Measurements from ENCODE around the gene SCRN1.

SCRN1 gene

DNA sequence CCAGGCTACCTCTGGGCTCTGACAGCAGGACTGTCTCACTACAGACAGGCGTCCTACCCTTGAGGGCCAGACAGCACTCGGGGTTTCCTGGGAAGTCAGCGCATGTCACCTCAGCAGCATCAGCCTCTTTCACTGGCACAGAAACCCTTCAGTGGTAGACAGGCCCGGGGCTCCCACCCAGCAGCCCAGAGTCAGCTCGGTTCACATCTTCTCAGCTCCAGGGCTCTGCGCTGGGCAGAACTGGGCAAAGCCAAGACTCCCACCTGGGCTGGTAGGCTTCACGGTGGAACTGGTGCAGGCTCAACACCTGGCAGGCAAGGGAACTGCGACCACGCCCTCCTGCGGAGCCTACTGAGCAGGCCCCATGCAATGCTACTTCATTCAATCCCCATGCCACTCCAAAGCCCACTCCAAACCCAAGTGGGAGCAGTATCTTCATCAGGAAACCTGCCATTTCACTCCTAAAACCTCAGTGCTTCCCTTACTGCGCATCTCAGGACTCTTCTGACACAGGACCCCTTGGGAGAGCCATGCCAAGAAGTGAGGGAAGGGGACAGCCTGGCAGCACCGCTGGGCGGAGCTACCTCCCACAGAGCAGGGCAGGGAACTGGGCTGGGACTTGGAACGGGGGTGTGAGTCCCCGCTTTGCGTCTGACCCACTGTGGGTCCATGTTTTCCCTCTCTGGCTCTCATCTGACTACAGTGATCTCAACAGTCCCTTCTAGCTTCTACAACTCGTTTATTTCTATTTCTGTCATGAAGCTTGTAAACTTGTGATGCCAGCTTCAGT is 60.4 kb downstream of the SCRN1 start:
- DNase-seq = no peak

DNA sequence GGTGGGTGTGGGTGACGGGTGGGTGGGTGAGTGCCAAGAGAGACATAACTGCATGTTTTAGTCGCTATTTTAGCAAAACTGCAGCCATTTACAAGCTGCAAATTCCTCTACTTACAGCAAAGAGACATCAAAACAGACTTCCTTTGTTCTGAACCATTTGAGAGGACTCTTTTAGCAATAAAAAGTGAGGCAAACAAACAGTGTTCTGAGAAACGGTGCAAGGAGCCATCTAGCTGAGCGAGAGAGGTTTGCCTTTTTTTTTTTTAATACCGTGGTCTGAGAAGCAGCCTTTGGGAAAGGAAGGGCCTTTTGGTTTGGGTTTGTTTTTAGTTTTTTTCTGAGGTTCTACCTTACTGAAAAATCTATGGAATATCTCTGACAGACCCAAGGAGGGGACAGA is 62.9 kb downstream of the SCRN1 start:
- no peak for DNase-seq

DNA sequence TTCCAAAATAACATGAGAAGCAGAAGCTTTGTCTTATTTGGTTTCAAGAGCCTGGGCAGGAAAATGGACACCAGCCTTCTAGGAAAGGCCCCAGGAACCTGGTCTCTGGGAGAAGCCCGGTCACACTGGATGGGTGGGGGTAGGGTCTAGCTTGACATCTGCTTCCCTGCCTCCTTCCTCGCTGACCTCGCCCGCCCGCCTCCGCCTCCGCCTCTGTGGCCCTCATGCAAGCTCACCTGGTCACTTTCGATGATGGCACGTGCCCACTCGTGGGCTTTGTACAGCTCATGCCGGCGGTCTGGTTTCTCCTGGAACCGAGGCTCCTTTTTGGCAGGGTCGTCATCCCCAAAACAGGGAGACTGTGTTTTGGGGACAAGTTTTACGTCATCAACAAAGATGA is 63.4 kb downstream of the SCRN1 start:
- peak in 2 of 56 donors; percentile 26 to 72 for DNase-seq

DNA sequence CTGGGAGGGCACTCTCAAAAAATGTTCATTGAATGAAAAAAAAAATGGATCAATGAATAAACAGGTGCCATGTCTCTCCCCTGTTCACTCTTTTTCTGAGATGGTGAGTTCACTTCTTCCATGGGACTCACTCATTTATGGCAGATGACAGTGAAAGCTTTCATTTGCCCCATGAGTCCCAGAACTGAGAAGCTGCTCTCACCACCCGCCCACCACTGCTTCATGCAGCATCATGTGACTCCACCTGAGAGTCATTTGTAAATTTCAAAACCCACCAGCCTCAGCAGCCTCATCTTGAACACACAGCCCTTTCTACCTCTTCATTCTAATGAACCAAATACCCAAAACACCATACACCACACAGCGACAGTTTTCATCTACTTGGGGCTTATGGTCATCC is 64.9 kb downstream of the SCRN1 start:
- no peak for DNase-seq

DNA sequence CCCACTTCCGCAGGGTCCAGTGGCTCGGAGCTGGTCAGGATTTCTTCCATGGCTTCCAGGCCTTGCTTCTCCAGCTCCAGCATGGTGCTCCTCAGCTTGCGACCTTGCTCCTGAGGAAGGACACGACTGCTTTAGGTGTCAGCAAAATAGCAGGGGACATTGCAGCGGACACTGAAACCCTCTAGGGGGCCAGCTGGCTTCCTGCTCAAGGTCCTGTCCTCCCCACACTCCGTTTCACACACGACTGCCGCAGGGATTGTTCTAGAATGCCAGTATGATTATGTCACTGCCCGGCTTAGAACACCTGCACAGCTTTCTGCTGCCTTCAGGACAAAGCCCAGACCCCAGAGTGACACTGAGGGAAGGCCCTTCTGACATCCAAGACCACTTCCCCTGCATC is 65.6 kb downstream of the SCRN1 start:
- DNase-seq = no peak

DNA sequence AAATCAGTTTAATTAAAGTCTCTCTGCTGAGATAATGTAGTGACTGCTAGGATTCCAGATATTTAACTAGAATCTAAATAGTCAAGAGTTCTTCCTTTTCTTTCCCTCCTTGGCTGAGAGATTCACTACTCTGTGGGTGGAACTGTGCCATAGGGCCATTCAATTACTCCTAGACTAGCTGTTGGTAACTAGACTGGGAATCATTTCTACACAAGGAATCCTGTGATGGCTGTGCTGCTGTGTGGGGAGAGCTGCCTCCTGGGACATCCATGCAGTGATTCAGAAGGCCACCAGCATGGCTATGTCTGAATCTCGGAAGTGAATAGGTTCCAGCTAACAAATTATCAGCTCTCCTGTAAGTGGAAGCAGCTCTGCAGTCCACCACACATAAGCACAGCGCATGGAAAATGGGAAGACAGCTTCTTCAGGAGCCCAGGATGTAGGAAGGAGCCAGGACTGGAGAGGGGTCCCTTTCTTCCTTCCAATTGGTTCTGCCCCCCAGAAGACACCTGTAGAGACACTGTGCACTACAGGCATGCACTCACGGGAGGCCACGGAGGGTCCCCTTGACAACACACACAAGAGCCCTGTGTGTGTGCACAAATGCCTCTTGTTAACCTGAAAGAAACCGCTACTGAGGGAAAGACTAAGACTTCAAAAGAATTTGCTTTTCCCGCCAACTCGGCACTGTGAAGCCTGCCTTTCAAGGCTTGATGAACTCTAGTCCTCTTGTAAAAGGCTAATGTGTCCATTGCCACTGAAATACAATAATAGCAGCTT is 66.5 kb downstream of the SCRN1 start:
- DNase-seq = peak in 2 of 56 donors; percentile 25 to 36

GRCh38 chr7:29921404-29922010 is 68.1 kb downstream of the SCRN1 start:
- DNase-seq = peak in 19 of 56 donors; percentile 7 to 55 (median 29)

- no peak for DNase-seq
These were observed 69.1 kb downstream of the SCRN1 start for GRCh38 chr7:29920491-29920890.

GRCh38 chr7:29919790-29920189 is 69.8 kb downstream of the SCRN1 start:
- DNase-seq = no peak

GRCh38 chr7:29918850-29919249 is 70.8 kb downstream of the SCRN1 start:
- no peak for DNase-seq

GRCh38 chr7:29917641-29918040 is 72.0 kb downstream of the SCRN1 start:
- peak in 8 of 56 donors; percentile 16 to 63 (median 32) for DNase-seq

- DNase-seq = no peak
These were observed 74.0 kb downstream of the SCRN1 start for GRCh38 chr7:29915481-29916215.

- no peak for DNase-seq
These were observed 75.4 kb downstream of the SCRN1 start for GRCh38 chr7:29914180-29914579.

DNA sequence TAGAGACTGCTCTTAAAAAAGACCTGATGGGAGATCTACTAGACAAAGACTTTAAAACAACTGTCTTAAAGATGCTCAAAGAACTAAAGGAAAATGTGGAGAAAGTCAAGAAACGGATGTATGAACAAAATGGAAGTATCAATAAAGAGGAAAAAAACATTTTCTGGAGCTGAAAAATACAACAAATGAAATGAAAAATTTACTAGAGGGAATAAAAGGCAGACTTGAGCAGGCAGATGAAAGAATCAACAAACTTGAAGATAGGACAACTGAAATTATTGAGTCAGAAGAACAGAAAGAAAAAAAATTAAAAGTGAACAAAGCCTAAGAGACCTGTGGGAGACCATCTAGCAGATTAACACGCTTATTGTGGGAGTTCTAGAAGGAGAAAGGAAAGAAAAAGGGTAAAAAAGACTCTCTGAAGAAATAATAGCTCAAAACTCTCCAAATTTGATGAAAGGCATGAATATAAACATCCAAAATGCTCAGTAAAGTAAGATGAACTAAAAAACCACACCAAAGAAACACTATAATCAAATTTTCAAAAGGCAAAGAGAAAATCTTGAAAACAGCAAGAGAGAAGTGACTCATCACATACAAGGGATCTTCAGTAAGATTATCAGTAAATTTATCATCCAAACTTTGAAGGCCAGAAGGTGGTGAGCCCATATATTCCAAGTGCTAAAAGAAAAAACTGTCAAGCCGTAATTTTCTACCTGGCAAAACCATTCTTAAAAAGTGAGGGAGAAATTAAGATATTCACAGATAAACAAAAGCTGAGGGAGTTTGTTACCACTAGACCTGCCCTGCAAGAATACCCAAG is 83.2 kb downstream of the SCRN1 start:
- DNase-seq = no peak

- DNase-seq = no peak
These were observed 88.9 kb downstream of the SCRN1 start for GRCh38 chr7:29900745-29901144.

DNA sequence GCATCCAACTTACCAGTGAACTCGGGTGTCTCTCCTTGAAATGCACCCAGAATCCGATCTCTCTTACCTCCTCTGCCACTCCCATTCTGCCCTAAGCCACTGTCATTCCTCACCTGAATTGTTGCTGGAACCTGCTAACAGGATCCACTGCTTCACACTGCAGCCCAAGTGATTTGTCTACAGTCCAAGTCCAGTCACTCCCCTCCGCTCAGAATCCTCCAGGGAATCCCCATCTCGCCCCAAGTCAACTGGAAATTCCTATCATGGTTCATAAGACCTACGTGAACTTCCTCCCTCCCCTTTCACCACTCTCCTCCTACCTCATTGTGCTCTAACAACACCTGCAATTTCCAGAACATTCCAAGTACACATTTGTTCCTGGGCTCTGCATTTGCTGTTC is 91.3 kb downstream of the SCRN1 start:
- no peak for DNase-seq

- no peak for DNase-seq
These were observed 92.8 kb downstream of the SCRN1 start for GRCh38 chr7:29896685-29897411.

GRCh38 chr7:29895559-29895958 is 94.0 kb downstream of the SCRN1 start:
- no peak for DNase-seq

- no peak for DNase-seq
These were observed 95.3 kb downstream of the SCRN1 start for GRCh38 chr7:29894256-29894655.
